ENCODE data around the gene MBTPS1. TPM values are rescaled to one million over a fixed set of nuclear protein-coding genes. Genes with fewer than 3 reads are reported as not detected.

The MBTPS1 gene
- total RNA-seq, 1 donor from 2014 or later: 85.9 TPM

DNA sequence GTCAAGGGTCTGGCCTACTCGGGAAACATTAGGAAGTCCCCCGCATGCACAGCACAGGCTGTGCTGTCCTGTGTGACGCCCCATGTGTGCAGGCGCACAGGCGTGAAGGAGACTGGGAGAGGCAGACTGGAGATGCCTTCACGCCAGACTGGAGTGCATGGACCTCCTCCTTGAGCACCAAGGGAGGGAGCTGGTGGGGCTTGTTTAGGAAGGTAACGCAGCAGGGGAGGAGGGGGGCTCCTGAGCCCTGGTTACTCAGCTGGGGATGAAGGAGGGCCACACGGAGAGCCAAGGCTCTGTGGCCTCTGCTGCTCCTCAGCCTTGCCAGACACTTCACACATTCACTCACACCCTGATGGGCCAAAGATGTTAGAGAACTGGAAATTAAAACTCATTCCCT lies 20.5 kb upstream of the MBTPS1 start:
- no peaks in the 10 kb centered on the region for H3K36me3 ChIP-seq (ENCODE audit: insufficient read depth, low read length)
- no peak overlapping the region for H3K4me3 ChIP-seq (ENCODE audit: insufficient read depth, low read depth, low read length)
- Mint-ChIP-seq H3K4me3 (ENCODE audit: unreplicated experiment) (no peak overlapping the region), H3K9me3 (ENCODE audit: unreplicated experiment) (peaks cover 1% of the 10 kb centered on the region), H3K27me3 (ENCODE audit: low read depth, unreplicated experiment) (no peaks in the 10 kb centered on the region), H3K27ac (ENCODE audit: unreplicated experiment) (peak overlapping the region; percentile 36), H3K36me3 (ENCODE audit: low read depth, unreplicated experiment) (peaks cover 3% of the 10 kb centered on the region), H3K4me1 (ENCODE audit: low read depth, unreplicated experiment) (peaks cover 29% of the 10 kb centered on the region)
- TF ChIP-seq, protein P1, sequence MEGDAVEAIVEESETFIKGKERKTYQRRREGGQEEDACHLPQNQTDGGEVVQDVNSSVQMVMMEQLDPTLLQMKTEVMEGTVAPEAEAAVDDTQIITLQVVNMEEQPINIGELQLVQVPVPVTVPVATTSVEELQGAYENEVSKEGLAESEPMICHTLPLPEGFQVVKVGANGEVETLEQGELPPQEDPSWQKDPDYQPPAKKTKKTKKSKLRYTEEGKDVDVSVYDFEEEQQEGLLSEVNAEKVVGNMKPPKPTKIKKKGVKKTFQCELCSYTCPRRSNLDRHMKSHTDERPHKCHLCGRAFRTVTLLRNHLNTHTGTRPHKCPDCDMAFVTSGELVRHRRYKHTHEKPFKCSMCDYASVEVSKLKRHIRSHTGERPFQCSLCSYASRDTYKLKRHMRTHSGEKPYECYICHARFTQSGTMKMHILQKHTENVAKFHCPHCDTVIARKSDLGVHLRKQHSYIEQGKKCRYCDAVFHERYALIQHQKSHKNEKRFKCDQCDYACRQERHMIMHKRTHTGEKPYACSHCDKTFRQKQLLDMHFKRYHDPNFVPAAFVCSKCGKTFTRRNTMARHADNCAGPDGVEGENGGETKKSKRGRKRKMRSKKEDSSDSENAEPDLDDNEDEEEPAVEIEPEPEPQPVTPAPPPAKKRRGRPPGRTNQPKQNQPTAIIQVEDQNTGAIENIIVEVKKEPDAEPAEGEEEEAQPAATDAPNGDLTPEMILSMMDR (IDR thresholded peaks at IDR 0.05; ENCODE audit: insufficient read depth, low read depth, low read length): no peak
- TF ChIP-seq EZH2 (IDR thresholded peaks at IDR 0.05; ENCODE audit: insufficient read depth, low read length): no peak
- DNase-seq (ENCODE audit: low read depth) (no peak), FAIRE-seq (no peak)
- no peak overlapping the region for H2AFZ ChIP-seq (ENCODE audit: low read depth, low read length)
- H3K79me2 ChIP-seq (ENCODE audit: insufficient read depth, low read length): peaks cover 57% of the 10 kb centered on the region
- H3K4me1 ChIP-seq (ENCODE audit: insufficient read depth, low read length): peaks cover 9% of the 10 kb centered on the region
- H3K27ac ChIP-seq (ENCODE audit: low read depth, low read length): no peak overlapping the region
- H4K20me1 ChIP-seq (ENCODE audit: insufficient read depth, low read length): peaks cover 48% of the 10 kb centered on the region
- H3K27me3 ChIP-seq (ENCODE audit: insufficient read depth, low read length): no peaks in the 10 kb centered on the region
- no peaks in the 10 kb centered on the region for H3K9me3 ChIP-seq (ENCODE audit: insufficient read depth, low read depth, low read length)
- H3K4me2 ChIP-seq (ENCODE audit: low read length): no peak overlapping the region
- H3K9ac ChIP-seq (ENCODE audit: low read length): no peak overlapping the region

DNA sequence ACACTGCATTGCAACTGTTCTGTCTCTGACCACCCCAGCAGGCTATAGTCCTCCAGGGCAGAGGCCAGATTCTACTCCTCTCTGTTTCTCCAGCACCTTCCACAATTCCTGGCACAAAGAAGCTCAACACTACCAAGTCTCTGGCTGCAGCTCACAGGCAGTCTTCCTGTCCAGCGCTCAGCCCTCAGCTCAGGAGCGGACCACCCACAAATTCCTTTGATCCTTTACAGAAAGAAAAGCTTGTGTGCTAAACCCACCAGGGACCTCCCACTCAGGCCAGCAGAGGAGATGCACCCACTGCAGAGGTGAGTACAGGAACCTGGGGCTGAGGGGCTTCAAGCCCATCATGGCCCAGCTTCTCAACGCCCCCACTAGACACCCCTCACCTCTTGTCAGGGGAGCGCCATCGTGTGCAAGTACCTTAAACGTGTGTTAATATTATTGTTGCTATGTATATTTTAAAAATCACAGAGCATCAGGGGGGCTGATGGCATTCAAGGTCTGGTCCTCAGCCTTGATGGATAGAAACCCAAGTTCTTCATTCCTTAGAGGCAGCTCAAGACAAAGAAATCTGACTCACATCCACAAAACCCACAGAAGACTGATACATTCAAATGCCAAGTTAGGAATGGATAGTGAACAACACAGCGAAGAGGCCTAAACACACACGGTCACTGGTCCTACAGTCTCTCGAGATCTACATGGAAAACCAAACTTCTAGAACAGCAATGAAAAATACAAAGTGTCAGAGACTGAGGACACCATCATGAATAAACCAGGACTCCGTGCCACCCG lies 19.8 kb upstream of the MBTPS1 start:
- peaks cover 41% of the 10 kb centered on the region for H4K20me1 ChIP-seq (ENCODE audit: insufficient read depth, low read length)
- H3K27ac Mint-ChIP-seq (ENCODE audit: unreplicated experiment): peak overlapping the region; percentile 36
- peaks cover 50% of the 10 kb centered on the region for H3K79me2 ChIP-seq (ENCODE audit: insufficient read depth, low read length)

More for the DNA sequence above, 19.8 kb upstream of the MBTPS1 start:
- Histone ChIP-seq H2AFZ (ENCODE audit: low read depth, low read length) (no peak overlapping the region), H3K27me3 (ENCODE audit: insufficient read depth, low read length) (no peaks in the 10 kb centered on the region), H3K9ac (ENCODE audit: low read length) (no peak overlapping the region), H3K9me3 (ENCODE audit: insufficient read depth, low read depth, low read length) (no peaks in the 10 kb centered on the region), H3K4me3 (ENCODE audit: insufficient read depth, low read depth, low read length) (no peak overlapping the region), H3K36me3 (ENCODE audit: insufficient read depth, low read length) (no peaks in the 10 kb centered on the region), H3K27ac (ENCODE audit: low read depth, low read length) (no peak overlapping the region), H3K4me1 (ENCODE audit: insufficient read depth, low read length) (peaks cover 9% of the 10 kb centered on the region), H3K4me2 (ENCODE audit: low read length) (no peak overlapping the region)
- no peaks in the 10 kb centered on the region for H3K27me3 Mint-ChIP-seq (ENCODE audit: low read depth, unreplicated experiment)
- peak; percentile 47 for DNase-seq (ENCODE audit: low read depth)
- FAIRE-seq: no peak
- TF ChIP-seq EZH2 (IDR thresholded peaks at IDR 0.05; ENCODE audit: insufficient read depth, low read length): no peak
- TF ChIP-seq, protein P1 (IDR thresholded peaks at IDR 0.05; ENCODE audit: insufficient read depth, low read depth, low read length): no peak
- H3K9me3 Mint-ChIP-seq (ENCODE audit: unreplicated experiment): peaks cover 1% of the 10 kb centered on the region
- H3K4me3 Mint-ChIP-seq (ENCODE audit: unreplicated experiment): no peak overlapping the region
- peaks cover 29% of the 10 kb centered on the region for H3K4me1 Mint-ChIP-seq (ENCODE audit: low read depth, unreplicated experiment)
- peaks cover 3% of the 10 kb centered on the region for H3K36me3 Mint-ChIP-seq (ENCODE audit: low read depth, unreplicated experiment)
